HepG2 (cell line): ENCODE results near the gene CDC42EP5. TPM values are rescaled to one million over a fixed set of nuclear protein-coding genes. Genes with fewer than 3 reads are reported as not detected.

Source experiments
- DDIT3 ChIP-seq: sonication (generic); formaldehyde crosslinking; IDR thresholded peaks from 2 replicates; pipeline ENCODE4 v1.4.0; 2020; ENCODE audit warnings: mild to moderate bottlenecking, missing genetic modification reagents
- EZH2 ChIP-seq: conservative IDR thresholded peaks from 2 replicates; pipeline ENCODE4 v1.6.1; 2012; ENCODE audit warnings: mild to moderate bottlenecking, low read depth, low read length, moderate library complexity
- JUN ChIP-seq: sonication (generic); formaldehyde crosslinking; IDR thresholded peaks from 2 replicates; pipeline ENCODE4 v1.4.0; 2020; ENCODE audit warnings: mild to moderate bottlenecking, missing genetic modification reagents
- KDM3A ChIP-seq: IDR thresholded peaks from 2 replicates; pipeline ENCODE4 v1.6.1; 2018; ENCODE audit warnings: low read depth, missing compliant biosample characterization
- PAF1 ChIP-seq: IDR thresholded peaks from 2 replicates; pipeline ENCODE4 v1.6.1; 2016; ENCODE audit warnings: missing genetic modification reagents, missing compliant biosample characterization
- SMARCC2 ChIP-seq: fragments of 450-650 bp; IDR thresholded peaks from 2 replicates; pipeline ENCODE4 v1.6.1; 2017; ENCODE audit warnings: antibody characterized with exemption, mild to moderate bottlenecking
- SP2 ChIP-seq: sonication (generic); formaldehyde crosslinking; IDR thresholded peaks from 2 replicates; pipeline ENCODE4 v1.5.1; 2020; ENCODE audit warnings: mild to moderate bottlenecking, missing genetic modification reagents
- THAP8 ChIP-seq: sonication (generic); formaldehyde crosslinking; IDR thresholded peaks from 2 replicates; pipeline ENCODE4 v1.5.1; 2020; ENCODE audit warnings: missing genetic modification reagents, mild to moderate bottlenecking, borderline replicate concordance
- ZFAT ChIP-seq: sonication (generic); formaldehyde crosslinking; conservative IDR thresholded peaks from 2 replicates; pipeline ENCODE4 v1.8.1; 2023; ENCODE audit warnings: missing genetic modification reagents, inconsistent platforms
- ZNF101 ChIP-seq: sonication (generic); formaldehyde crosslinking; IDR thresholded peaks from 2 replicates; pipeline ENCODE4 v1.4.0; 2020; ENCODE audit warnings: mild to moderate bottlenecking, low read depth, missing genetic modification reagents, borderline replicate concordance
- ZNF224 ChIP-seq: sonication (generic); formaldehyde crosslinking; IDR thresholded peaks from 2 replicates; pipeline ENCODE4 v1.5.0; 2020; ENCODE audit warnings: mild to moderate bottlenecking, missing genetic modification reagents
- ZNF264 ChIP-seq: sonication (generic); formaldehyde crosslinking; IDR thresholded peaks from 2 replicates; pipeline ENCODE4 v1.4.0; 2020; ENCODE audit warnings: missing genetic modification reagents
- ZNF296 ChIP-seq: sonication (generic); formaldehyde crosslinking; conservative IDR thresholded peaks from 2 replicates; pipeline ENCODE4 v1.5.0; 2020; ENCODE audit warnings: mild to moderate bottlenecking, missing genetic modification reagents
- ZNF343 ChIP-seq: sonication (generic); formaldehyde crosslinking; IDR thresholded peaks from 2 replicates; pipeline ENCODE4 v1.4.0; 2020; ENCODE audit warnings: mild to moderate bottlenecking, missing genetic modification reagents
- ZNF512 ChIP-seq: sonication (generic); formaldehyde crosslinking; IDR thresholded peaks from 2 replicates; pipeline ENCODE4 v1.4.0; 2020; ENCODE audit warnings: mild to moderate bottlenecking, missing genetic modification reagents
- ZNF576 ChIP-seq: sonication (generic); formaldehyde crosslinking; IDR thresholded peaks from 2 replicates; pipeline ENCODE4 v1.4.0; 2020; ENCODE audit warnings: mild to moderate bottlenecking, missing genetic modification reagents
- ZNF740 ChIP-seq: sonication (generic); formaldehyde crosslinking; IDR thresholded peaks from 2 replicates; pipeline ENCODE4 v1.4.0; 2020; ENCODE audit warnings: missing genetic modification reagents
- polyA plus RNA-seq, 8 experiments: library from polyadenylated mRNA; depleted of rRNA in 3 of 8; stranded (reverse) in 7 of 8; unstranded in 1 of 8; fragments of >200 nt; fragmentation: Illumina TruSeq in 4 of 8; extraction: Trizol in 4 of 8; gene quantifications; 2 replicates each; pipeline versions ENCODE4 v1.2.1 to v1.2.3, GENCODE V29; 2011 to 2016; ENCODE audit warnings: low read depth in 4 of 8, missing spikeins in 1 of 8, mixed read lengths in 1 of 8; ENCODE audit not compliant: insufficient read depth in 1 of 8
- total RNA-seq, 5 experiments: library from RNA; depleted of rRNA; stranded (reverse); fragments of >200 nt; fragmentation: Illumina TruSeq; extraction: Trizol; gene quantifications; 2 replicates each; pipeline ENCODE4 v1.2.3, GENCODE V29; 2016; ENCODE audit warnings: low read depth in 1 of 5
- TF ChIP-seq, protein P1 (sequence below): sonication (generic); formaldehyde crosslinking; IDR thresholded peaks from 2 replicates; pipeline ENCODE4 v1.4.0; 2020; ENCODE audit warnings: missing genetic modification reagents, borderline replicate concordance
- TF ChIP-seq, protein P2 (sequence below): sonication (generic); formaldehyde crosslinking; conservative IDR thresholded peaks from 2 replicates; pipeline ENCODE4 v1.5.0; 2020; ENCODE audit warnings: missing genetic modification reagents
- TF ChIP-seq, protein P3 (sequence below): sonication (generic); formaldehyde crosslinking; IDR thresholded peaks from 2 replicates; pipeline ENCODE4 v1.8.1; 2023; ENCODE audit warnings: mild to moderate bottlenecking, missing genetic modification reagents

CDC42EP5 gene
- total and polyA plus RNA-seq, 2 of the 13 experiments (the other 11 are each of a cell fraction or from before 2014, with no cell fraction given) = 0.41 to 1.6 TPM

GRCh38 chr19:54448774-54449700 is 24.1 kb downstream of the CDC42EP5 start, which contains the start of gene LENG8 (continued):
- TF ChIP-seq, protein P1, sequence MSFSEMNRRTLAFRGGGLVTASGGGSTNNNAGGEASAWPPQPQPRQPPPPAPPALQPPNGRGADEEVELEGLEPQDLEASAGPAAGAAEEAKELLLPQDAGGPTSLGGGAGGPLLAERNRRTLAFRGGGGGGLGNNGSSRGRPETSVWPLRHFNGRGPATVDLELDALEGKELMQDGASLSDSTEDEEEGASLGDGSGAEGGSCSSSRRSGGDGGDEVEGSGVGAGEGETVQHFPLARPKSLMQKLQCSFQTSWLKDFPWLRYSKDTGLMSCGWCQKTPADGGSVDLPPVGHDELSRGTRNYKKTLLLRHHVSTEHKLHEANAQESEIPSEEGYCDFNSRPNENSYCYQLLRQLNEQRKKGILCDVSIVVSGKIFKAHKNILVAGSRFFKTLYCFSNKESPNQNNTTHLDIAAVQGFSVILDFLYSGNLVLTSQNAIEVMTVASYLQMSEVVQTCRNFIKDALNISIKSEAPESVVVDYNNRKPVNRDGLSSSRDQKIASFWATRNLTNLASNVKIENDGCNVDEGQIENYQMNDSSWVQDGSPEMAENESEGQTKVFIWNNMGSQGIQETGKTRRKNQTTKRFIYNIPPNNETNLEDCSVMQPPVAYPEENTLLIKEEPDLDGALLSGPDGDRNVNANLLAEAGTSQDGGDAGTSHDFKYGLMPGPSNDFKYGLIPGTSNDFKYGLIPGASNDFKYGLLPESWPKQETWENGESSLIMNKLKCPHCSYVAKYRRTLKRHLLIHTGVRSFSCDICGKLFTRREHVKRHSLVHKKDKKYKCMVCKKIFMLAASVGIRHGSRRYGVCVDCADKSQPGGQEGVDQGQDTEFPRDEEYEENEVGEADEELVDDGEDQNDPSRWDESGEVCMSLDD (CRISPR knock-in tag) = 0 out of 2 replicates have a peak, but pooled peaks have one; percentile 22
- TF ChIP-seq THAP8 (CRISPR knock-in tag) (no peak), ZNF264 (no peak), DDIT3 (0 out of 2 replicates have a peak, but pooled peaks have one; percentile 71), ZFAT (no peak), ZNF224 (CRISPR knock-in tag) (no peak), ZNF343 (CRISPR knock-in tag) (peak; percentile 91; the same call in 1 of the 2 replicates), ZNF101 (CRISPR knock-in tag) (no peak; the same call in 1 of the 2 replicates), KDM3A (CRISPR knock-in tag) (0 out of 2 replicates have a peak, but pooled peaks have one; percentile 39), JUN (CRISPR knock-in tag) (0 out of 2 replicates have a peak, but pooled peaks have one; percentile 54), ZNF576 (CRISPR knock-in tag) (no peak; the same call in 1 of the 2 replicates), SMARCC2 (no peak), ZNF296 (CRISPR knock-in tag) (no peak), ZNF740 (CRISPR knock-in tag) (no peak; the same call in 1 of the 2 replicates), ZNF512 (CRISPR knock-in tag) (no peak; the same call in 1 of the 2 replicates), SP2 (CRISPR knock-in tag) (peak; percentile 95), PAF1 (CRISPR knock-in tag) (no peak), EZH2 (no peak)
- TF ChIP-seq, protein P2, sequence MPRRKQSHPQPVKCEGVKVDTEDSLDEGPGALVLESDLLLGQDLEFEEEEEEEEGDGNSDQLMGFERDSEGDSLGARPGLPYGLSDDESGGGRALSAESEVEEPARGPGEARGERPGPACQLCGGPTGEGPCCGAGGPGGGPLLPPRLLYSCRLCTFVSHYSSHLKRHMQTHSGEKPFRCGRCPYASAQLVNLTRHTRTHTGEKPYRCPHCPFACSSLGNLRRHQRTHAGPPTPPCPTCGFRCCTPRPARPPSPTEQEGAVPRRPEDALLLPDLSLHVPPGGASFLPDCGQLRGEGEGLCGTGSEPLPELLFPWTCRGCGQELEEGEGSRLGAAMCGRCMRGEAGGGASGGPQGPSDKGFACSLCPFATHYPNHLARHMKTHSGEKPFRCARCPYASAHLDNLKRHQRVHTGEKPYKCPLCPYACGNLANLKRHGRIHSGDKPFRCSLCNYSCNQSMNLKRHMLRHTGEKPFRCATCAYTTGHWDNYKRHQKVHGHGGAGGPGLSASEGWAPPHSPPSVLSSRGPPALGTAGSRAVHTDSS = no peak
- TF ChIP-seq, protein P3, sequence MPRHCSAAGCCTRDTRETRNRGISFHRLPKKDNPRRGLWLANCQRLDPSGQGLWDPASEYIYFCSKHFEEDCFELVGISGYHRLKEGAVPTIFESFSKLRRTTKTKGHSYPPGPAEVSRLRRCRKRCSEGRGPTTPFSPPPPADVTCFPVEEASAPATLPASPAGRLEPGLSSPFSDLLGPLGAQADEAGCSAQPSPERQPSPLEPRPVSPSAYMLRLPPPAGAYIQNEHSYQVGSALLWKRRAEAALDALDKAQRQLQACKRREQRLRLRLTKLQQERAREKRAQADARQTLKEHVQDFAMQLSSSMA (CRISPR knock-in tag) = peak; percentile 89; the same call in 1 of the 2 replicates
